GM12878 (cell line): ENCODE measurements around the gene UXT. TPM values are rescaled to one million over a fixed set of nuclear protein-coding genes. Genes with fewer than 3 reads are reported as not detected.
A peak's percentile ranks its signal among the peaks of the same experiment; 100 is the strongest.

Source experiments
- ATAC-seq: fragments of 200-7000 bp; cut with Tn5 transposase; 3 replicates; pipeline ENCODE4 v1.9.1; 2020; ENCODE audit warnings: mild to moderate bottlenecking, moderate library complexity
- BruUV-seq: library from RNA; stranded (reverse); fragments of 400-500 nt; replicated peaks from 2 replicates; lab custom pipeline; 2021; lab: Mats Ljungman, UMichigan
- CTCF ChIA-PET: fragments of 300-600 bp; sonication (Branson Sonifier 250); formaldehyde crosslinking; extraction: SDS; loops from one replicate; lab custom pipeline; 2021; ENCODE audit warnings: inconsistent platforms; lab: Yijun Ruan, JAX
- POLR2A ChIA-PET: fragments of 350-600 bp; formaldehyde crosslinking; extraction: SDS; loops from one replicate; lab custom pipeline; 2021; ENCODE audit warnings: inconsistent platforms; lab: Charles Lee
- RAD21 ChIA-PET: fragments of 300-600 bp; sonication (Branson Sonifier 250); formaldehyde crosslinking; loops from one replicate; lab custom pipeline; 2023; ENCODE audit warnings: antibody characterized with exemption; ENCODE audit not compliant: unreplicated experiment; lab: Charles Lee
- SMC1A ChIA-PET: fragments of 300-600 bp; sonication (Branson Sonifier 250); formaldehyde crosslinking; loops from one replicate; lab custom pipeline; 2023; ENCODE audit not compliant: unreplicated experiment, uncharacterized antibody; lab: Charles Lee
- DNase-seq: peaks from one replicate; pipeline ENCODE4 v3.0.0-alpha.2; 2011; ENCODE audit warnings: low read depth, low spot score
- FAIRE-seq: peaks from 3 replicates; lab custom pipeline; 2011; peaks lifted over from hg19 to GRCh38; lab: Jason Lieb, UNC
- H2AFZ ChIP-seq: 2 replicates; pipeline ENCODE4 v1.6.0; 2011; ENCODE audit warnings: low read depth, low read length, control low read depth; ENCODE audit not compliant: control insufficient read depth
- H3K27ac ChIP-seq: 2 replicates; pipeline ENCODE4 v1.5.1; 2011; ENCODE audit warnings: control low read depth; ENCODE audit not compliant: control insufficient read depth, insufficient read depth
- H3K27me3 ChIP-seq, 2 experiments: replicated peaks in 1 of 2; 2 replicates each; pipeline versions ENCODE4 v1.6.0 to v1.6.1; 2011; ENCODE audit warnings: low read length in 1 of 2; ENCODE audit not compliant: control insufficient read depth in 2 of 2, insufficient read depth in 2 of 2
- H3K36me3 ChIP-seq, 2 experiments: 2 replicates each; pipeline ENCODE4 v1.5.1; 2011; ENCODE audit warnings: low read length in 1 of 2; ENCODE audit not compliant: control insufficient read depth in 2 of 2, insufficient read depth in 2 of 2
- H3K4me1 ChIP-seq: 2 replicates; pipeline ENCODE4 v1.6.1; 2011; ENCODE audit warnings: mild to moderate bottlenecking, low read length, moderate library complexity, mixed read lengths; ENCODE audit not compliant: control insufficient read depth, insufficient read depth
- H3K4me2 ChIP-seq: 2 replicates; pipeline ENCODE4 v1.6.0; 2011; ENCODE audit warnings: control low read depth; ENCODE audit not compliant: control insufficient read depth, insufficient read depth
- H3K4me3 ChIP-seq: fragments of 200-600 bp; sonication (generic); 2 replicates; pipeline ENCODE4 v1.5.1; 2016
- H3K79me2 ChIP-seq: 2 replicates; pipeline ENCODE4 v1.6.0; 2011; ENCODE audit warnings: low read length; ENCODE audit not compliant: control insufficient read depth, insufficient read depth
- H3K9ac ChIP-seq: 2 replicates; pipeline ENCODE4 v1.8.0; 2011; ENCODE audit warnings: low read length, control low read depth, mixed read lengths; ENCODE audit not compliant: control insufficient read depth, insufficient read depth
- H3K9me3 ChIP-seq: replicated peaks from 3 replicates; pipeline ENCODE4 v1.5.1; 2011; ENCODE audit warnings: mild to moderate bottlenecking, low read length; ENCODE audit not compliant: control insufficient read depth, insufficient read depth
- H4K20me1 ChIP-seq: 2 replicates; pipeline ENCODE4 v1.6.0; 2011; ENCODE audit not compliant: control insufficient read depth, insufficient read depth
- BHLHE40 ChIP-seq, 2 experiments: fragments of 450-650 bp in 1 of 2; IDR thresholded peaks; 2 replicates each; pipeline ENCODE4 v1.6.1; 2011 to 2017; ENCODE audit warnings: low read depth in 2 of 2, borderline replicate concordance in 1 of 2, improper control_type of control experiment in 1 of 2, low read length in 1 of 2, mild to moderate bottlenecking in 1 of 2
- ESRRA ChIP-seq: IDR thresholded peaks from 2 replicates; pipeline ENCODE4 v1.6.1; 2012; ENCODE audit warnings: mild to moderate bottlenecking, low read length, improper control_type of control experiment
- HDAC2 ChIP-seq: fragments of 200-600 bp; sonication (generic); IDR thresholded peaks from 2 replicates; pipeline ENCODE4 v1.6.1; 2017
- JUNB ChIP-seq: IDR thresholded peaks from 2 replicates; pipeline ENCODE4 v1.6.1; 2016; ENCODE audit warnings: antibody characterized with exemption, mild to moderate bottlenecking
- POLR2AphosphoS2 ChIP-seq: IDR thresholded peaks from 2 replicates; pipeline ENCODE4 v1.6.1; 2011; ENCODE audit warnings: low read depth, mild to moderate bottlenecking, low read length, improper control_type of control experiment, moderate library complexity
- YY1 ChIP-seq: IDR thresholded peaks from 2 replicates; pipeline ENCODE4 v1.6.1; 2011; ENCODE audit warnings: low read depth, mild to moderate bottlenecking, low read length
- ZNF207 ChIP-seq: fragments of 450-650 bp; IDR thresholded peaks from 2 replicates; pipeline ENCODE4 v1.6.1; 2014; ENCODE audit warnings: antibody characterized with exemption, mild to moderate bottlenecking, borderline replicate concordance
- WGBS: methylation state at CpG from one replicate; pipeline ENCODE4 v1.1.6; 2016; ENCODE audit warnings: low lambda C conversion rate; ENCODE audit not compliant: insufficient replicate concordance, insufficient coverage; ENCODE audit errors: missing lambda C conversion rate; 5-methylcytosine and 5-hydroxymethylcytosine counted together
- in situ Hi-C: fragments of 300-500 bp; cut with MboI; formaldehyde crosslinking; loops from 9 replicates; pipeline ENCODE4 v1.14.3; 2018; ENCODE audit warnings: mixed read lengths
- intact Hi-C: fragments of 100-400 bp; cut with micrococcal nuclease; formaldehyde crosslinking; loops from one replicate; pipeline ENCODE4 v1.14.2; 2022; ENCODE audit not compliant: unreplicated experiment
- polyA plus RNA-seq, 11 experiments: library from polyadenylated mRNA; depleted of rRNA in 4 of 11; unstranded in 6 of 11; stranded (reverse) in 5 of 11; fragments of >200 nt; fragmentation: Nextera tagmentation in 4 of 11; fragmentation: Illumina TruSeq in 1 of 11; extraction: Ambion mirVana in 4 of 11; extraction: Trizol in 1 of 11; gene quantifications; 1 replicate in 1 of 11; 2 replicates in 10 of 11; pipeline versions ENCODE4 v1.2.1 to v1.2.3, GENCODE V29; 2011 to 2016; ENCODE audit warnings: inconsistent platforms in 2 of 11, missing spikeins in 2 of 11, low read depth in 1 of 11
- total RNA-seq, 4 experiments: library from RNA; depleted of rRNA in 3 of 4; stranded (reverse); fragments of >200 nt in 3 of 4; fragmentation: Illumina TruSeq in 1 of 4; extraction: Trizol in 1 of 4; gene quantifications; 2 replicates each; pipeline versions ENCODE4 v1.2.1 to v1.2.3, GENCODE V29; 2013 to 2021

Gene UXT
- total and polyA plus RNA-seq, 10 of the 15 experiments (the other 5 are each of a cell fraction or from before 2014, with no cell fraction given): 105 to 245 (median 206) TPM

GRCh38 chrX:47649781-47650163, 9.2 kb downstream of the UXT start:
- TF ChIP-seq YY1: no peak
- TF ChIP-seq POLR2AphosphoS2: 0 out of 2 replicates have a peak, but pooled peaks have one; percentile 6
- Histone ChIP-seq H3K27ac (peak overlapping the region; percentile 73), H2AFZ (no peak overlapping the region), H3K27me3 (no peaks in the 10 kb centered on the region), H4K20me1 (no peaks in the 10 kb centered on the region), H3K4me2 (no peak overlapping the region; the same call in 1 of the 2 replicates), H3K4me3 (peak overlapping the region; percentile 64), H3K36me3 (no peaks in the 10 kb centered on the region; a peak in 1 of 4 replicates), H3K9me3 (no peaks in the 10 kb centered on the region; the same call in 2 of the 3 replicates), H3K79me2 (peaks cover 28% of the 10 kb centered on the region), H3K9ac (peak overlapping the region; percentile 76), H3K4me1 (peaks cover 2% of the 10 kb centered on the region; the same call in 1 of the 2 replicates)
- WGBS: 35% methylated on average over 11 of the region's 11 CpGs
- in situ Hi-C loops: loop anchor here (10.0 kb wide), 3 partner anchors 85 to 455 kb away; partner anchors contain the start of genes ARAF, CDK16 and UBA1
- ChIA-PET RAD21 (interaction anchor here (0.9 to 2.1 kb wide), 3 partner anchors 21 to 505 kb away, joined by 4 to 10 read pairs (median 4); partner anchors contain the start of gene RBM10), POLR2A (interaction anchor here (0.6 to 3.0 kb wide), 7 partner anchors 11 to 1308 kb away, joined by 3 to 9 read pairs (median 4); partner anchors contain the start of gene TIMP1), CTCF (interaction anchor here (2.4 to 2.9 kb wide), 2 partner anchors 9 to 21 kb away, joined by 7 to 12 read pairs; partner anchors contain the start of gene CFP), SMC1A (interaction anchor here (1.1 to 1.9 kb wide), 3 partner anchors 16 to 109 kb away, joined by 3 to 4 read pairs (median 3); no protein-coding TSS in a partner anchor)
- ATAC-seq (no peak), FAIRE-seq (no peak), DNase-seq (no peak)
- no TSS peak for BruUV-seq
- intact Hi-C loops: loop anchor here (1.0 to 2.0 kb wide), 2 partner anchors 9 to 89 kb away; partner anchors contain the start of gene ARAF

DNA sequence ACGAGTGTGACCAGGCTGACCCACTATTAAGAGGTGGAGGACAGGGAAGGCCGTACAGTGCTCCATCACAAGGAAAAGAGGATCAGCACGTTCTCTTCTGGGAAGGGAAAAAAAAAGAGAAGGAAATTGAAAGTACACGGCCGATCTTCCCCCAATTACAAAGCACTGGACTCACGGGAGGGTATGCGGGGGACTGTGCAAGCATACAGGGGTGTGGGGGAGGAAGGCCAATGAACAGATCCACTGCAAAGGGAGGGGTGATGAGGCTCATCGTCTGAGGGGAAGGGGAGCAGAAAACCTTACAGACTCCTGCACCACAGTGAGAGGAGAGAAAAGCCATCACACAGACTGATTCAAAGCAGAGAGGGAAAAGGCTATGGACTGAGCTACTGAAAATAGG, 9.7 kb downstream of the UXT start:
- peaks cover 2% of the 10 kb centered on the region; the same call in 1 of the 2 replicates for H3K4me1 ChIP-seq
- ChIA-PET CTCF (interaction anchor here (0.9 to 2.9 kb wide), 5 partner anchors 9 to 152 kb away, joined by 3 to 12 read pairs (median 3); partner anchors contain the start of gene CFP), RAD21 (interaction anchor here (1.1 to 2.1 kb wide), 2 partner anchors 21 to 144 kb away, joined by 4 to 10 read pairs; no protein-coding TSS in a partner anchor)
- FAIRE-seq (no peak), DNase-seq (no peak), ATAC-seq (no peak)
- intact Hi-C loops (no loop called here), in situ Hi-C loops (loop anchor here (10.0 kb wide), 2 partner anchors 84 to 434 kb away; partner anchors contain the start of genes ARAF and CDK16)
- peak overlapping the region; percentile 76 for H3K9ac ChIP-seq
- H3K4me3 ChIP-seq: peak overlapping the region; percentile 64
- no peaks in the 10 kb centered on the region; a peak in 1 of 4 replicates for H3K36me3 ChIP-seq
- no peaks in the 10 kb centered on the region for H3K27me3 ChIP-seq
- H2AFZ ChIP-seq: no peak overlapping the region
- H4K20me1 ChIP-seq: no peaks in the 10 kb centered on the region
- peak overlapping the region; percentile 68 for H3K4me2 ChIP-seq
- H3K9me3 ChIP-seq: no peaks in the 10 kb centered on the region; the same call in 2 of the 3 replicates
- WGBS: 20% methylated on average over 6 of the region's 8 CpGs
- BruUV-seq: no TSS peak
- peaks cover 28% of the 10 kb centered on the region for H3K79me2 ChIP-seq
- H3K27ac ChIP-seq: peak overlapping the region; percentile 73
- no peak for TF ChIP-seq HDAC2
- TF ChIP-seq JUNB: no peak
- no peak for TF ChIP-seq ZNF207
- TF ChIP-seq ESRRA: no peak
- TF ChIP-seq BHLHE40 (IDR thresholded peaks at IDR 0.05; ENCODE audit: borderline replicate concordance in 1 of 2, low read depth in 2 of 2, low read length in 1 of 2): 0 out of 4 replicates have a peak, but pooled peaks of 1 of the 2 experiments have one; percentile 1
- TF ChIP-seq, all 136 proteins: peak for 1
- POLR2A ChIA-PET: interaction anchor here (0.5 to 3.0 kb wide), 6 partner anchors 8 to 205 kb away, joined by 3 to 9 read pairs (median 4); no protein-coding TSS in a partner anchor
- SMC1A ChIA-PET: interaction anchor here (0.7 to 1.9 kb wide), 6 partner anchors 11 to 164 kb away, joined by 3 to 5 read pairs (median 4); partner anchors contain the start of gene CFP
